CD4-positive, alpha-beta T cell treated with Interferon alpha-2 for 1 hour (primary cell): ENCODE results near the gene NTSR1.
A peak's percentile ranks its signal among the peaks of the same experiment; 100 is the strongest.

Experiments
- DNase-seq, 2 donors: peaks; one replicate each; pipeline ENCODE4 v3.0.0-alpha.2; 2020 to 2022

Gene NTSR1

GRCh38 chr20:62710221-62710885 lies 1.7 kb downstream of the NTSR1 start:
- DNase-seq = no peak

GRCh38 chr20:62710886-62711702 lies 2.5 kb downstream of the NTSR1 start:
- no peak for DNase-seq

- no peak for DNase-seq
These were observed 3.1 kb downstream of the NTSR1 start for GRCh38 chr20:62711703-62712101.

- no peak for DNase-seq
These were observed 4.0 kb downstream of the NTSR1 start for GRCh38 chr20:62712606-62713005.

GRCh38 chr20:62714006-62714405 lies 5.4 kb downstream of the NTSR1 start:
- no peak for DNase-seq

DNA sequence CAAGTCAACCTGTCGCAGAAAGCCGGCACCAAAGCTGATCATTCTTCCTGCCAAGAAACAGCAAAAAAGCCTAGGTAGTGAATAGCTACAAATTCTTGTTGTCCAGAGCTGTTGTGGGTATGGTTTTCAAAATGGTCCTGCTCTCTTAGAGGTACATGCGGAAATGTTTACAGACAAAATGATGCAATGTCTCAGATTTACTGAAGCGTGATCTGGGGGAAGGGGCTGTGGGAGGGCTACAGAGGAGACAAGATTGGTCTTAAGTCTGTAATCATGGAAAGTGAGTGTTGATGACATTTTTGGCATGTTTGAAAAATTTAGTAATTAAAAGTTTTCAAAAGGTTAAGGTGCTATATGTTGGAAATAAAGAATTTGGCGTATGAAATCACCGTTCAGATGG lies 6.2 kb downstream of the NTSR1 start:
- DNase-seq = no peak

GRCh38 chr20:62715201-62715600 lies 6.6 kb downstream of the NTSR1 start:
- DNase-seq = no peak

DNA sequence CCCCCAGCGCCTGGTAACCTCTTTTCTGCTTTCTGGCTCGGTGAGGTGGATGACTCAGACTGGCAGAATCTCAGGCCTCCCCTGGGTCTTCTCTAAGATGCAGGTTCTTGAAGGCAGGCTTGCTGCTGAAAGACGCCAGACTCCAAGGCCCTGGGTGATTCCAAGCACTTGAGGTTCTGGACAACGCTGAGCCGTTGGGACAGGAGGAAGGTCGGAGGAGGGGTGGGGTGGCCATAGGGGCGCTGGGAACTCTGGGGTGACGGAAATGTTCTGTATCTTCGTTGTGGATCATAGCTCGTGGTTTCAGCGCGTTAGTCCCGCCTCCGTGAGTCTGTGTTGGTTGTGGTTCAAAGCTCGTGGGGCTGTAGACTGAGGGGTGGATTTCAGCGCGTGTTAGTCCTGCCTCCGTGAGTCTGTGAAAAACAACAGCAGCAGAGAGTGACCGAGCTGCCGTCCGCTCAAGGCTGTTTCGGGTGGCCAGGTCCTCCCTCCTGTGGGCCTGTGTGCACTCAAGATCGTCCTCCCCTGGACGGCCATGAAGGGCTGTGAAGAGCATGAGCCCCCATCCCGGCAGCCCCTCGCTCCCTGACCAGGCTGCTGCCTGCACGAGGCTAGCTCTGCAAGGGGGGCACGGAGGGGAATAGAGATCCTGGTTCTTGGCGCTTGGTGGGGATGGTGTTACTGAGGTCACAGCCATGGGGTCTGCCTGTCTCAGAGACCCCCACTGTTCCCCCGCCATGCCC lies 7.7 kb downstream of the NTSR1 start:
- DNase-seq = peak in 1 of 2 donors; percentile 38

- no peak for DNase-seq
These were observed 8.3 kb downstream of the NTSR1 start for GRCh38 chr20:62716941-62717310.

DNA sequence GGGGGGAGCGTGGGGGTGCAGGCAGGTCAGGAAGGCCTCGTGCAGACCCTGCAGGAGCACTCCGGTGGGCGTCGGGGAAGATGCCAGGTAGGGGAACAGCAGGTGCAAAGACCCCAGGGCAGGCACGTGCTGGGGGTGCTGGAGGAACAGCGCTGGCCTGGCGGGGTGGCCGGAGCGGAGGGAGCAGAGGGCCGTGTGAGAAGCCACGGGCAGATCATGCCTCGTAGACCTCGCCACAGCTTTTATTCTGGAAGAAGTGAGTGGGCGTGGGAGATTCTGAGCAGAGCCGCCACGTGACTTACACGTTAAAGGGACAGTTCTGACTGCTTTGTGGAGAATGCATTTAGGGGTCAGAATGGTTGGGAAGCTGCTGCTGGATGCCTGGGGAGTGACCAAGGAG lies 9.3 kb downstream of the NTSR1 start:
- DNase-seq = no peak

DNA sequence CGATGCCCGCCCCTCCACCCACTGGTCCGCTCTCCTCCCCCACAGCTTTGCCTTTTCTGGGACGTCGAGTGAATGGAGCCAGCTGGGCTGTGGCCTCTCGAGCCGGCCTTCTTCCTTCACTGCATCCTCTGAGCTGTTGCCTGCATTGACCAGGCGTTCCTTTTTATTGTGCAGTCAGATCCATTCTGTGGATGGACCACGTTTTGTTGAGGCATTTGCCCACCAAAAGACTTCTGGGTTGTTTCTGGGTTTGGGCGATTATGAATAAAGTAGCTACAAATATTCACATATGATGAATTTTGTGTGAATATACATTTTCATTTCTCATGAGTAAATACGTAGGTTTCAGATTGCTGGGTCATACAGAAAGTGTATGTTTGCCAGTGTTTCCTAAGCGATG lies 9.9 kb downstream of the NTSR1 start:
- DNase-seq = no peak

DNA sequence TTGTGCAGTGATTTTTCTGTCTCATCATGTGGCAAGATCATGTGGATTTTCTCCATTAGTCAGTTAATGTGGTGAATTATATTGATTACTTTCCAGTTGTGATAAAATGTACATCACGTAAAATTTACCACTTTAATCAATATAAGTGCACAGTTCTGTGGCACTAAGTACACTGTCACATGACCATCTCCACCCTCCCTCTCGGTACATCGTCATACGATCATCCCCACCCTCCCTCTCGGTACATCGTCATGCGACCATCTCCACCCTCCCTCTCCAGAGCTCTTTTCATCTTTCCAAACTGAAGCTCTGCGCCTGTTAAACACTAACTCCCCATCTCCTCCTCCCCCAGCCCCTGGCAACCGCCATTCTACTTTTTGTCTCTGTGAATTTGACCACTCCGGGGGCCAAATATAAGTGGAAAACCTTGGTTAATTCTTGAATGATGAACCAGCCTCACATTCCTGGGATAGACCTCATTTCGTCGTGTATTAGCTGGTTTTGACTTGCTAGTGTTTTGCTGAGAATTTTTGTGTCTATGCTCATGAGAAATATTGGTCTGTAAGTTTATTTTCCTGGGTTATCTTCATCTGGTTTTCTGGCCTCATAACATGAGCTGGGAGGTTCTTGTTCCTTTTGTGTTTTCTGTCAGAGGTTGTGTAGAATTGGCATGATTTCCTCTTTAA lies 10.8 kb downstream of the NTSR1 start:
- DNase-seq = no peak

GRCh38 chr20:62721511-62722370 lies 13.1 kb downstream of the NTSR1 start:
- DNase-seq = no peak

GRCh38 chr20:62722627-62723026 lies 14.0 kb downstream of the NTSR1 start:
- DNase-seq = no peak

GRCh38 chr20:62723351-62723750 lies 14.7 kb downstream of the NTSR1 start:
- DNase-seq = no peak

DNA sequence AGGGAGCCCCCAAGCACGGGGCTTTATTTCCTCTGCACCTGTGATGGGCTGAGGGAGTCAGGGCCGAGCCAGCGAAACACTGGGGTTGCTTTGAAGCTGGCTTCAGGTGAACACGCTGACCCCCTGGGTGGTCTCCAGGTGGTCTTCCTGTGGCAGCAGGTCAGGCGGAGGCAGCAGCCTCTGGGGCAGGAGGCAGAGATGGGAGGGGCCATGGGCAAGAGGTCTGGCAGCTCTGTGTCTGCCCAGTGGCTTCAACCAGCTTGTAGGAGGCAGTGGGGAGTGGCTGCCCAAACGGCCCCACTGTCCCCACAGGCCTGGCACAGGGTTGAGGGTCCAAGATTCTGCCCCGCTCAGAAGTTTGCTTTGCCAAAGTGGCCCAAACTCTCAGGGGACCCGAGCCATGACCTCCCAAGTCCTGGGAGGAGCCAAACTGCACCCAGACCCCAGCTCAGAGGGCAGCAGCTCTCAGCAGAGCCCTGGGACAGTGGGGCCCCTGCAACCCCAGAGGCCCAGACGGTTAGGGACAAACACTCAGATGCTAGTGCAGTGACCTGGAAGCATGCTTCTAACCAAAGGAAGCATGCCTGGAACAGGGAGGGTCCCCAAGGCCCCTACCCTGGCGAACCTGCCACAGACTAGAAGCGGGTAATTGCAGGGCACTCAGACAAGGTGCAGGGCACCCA lies 15.3 kb downstream of the NTSR1 start:
- no peak for DNase-seq

DNA sequence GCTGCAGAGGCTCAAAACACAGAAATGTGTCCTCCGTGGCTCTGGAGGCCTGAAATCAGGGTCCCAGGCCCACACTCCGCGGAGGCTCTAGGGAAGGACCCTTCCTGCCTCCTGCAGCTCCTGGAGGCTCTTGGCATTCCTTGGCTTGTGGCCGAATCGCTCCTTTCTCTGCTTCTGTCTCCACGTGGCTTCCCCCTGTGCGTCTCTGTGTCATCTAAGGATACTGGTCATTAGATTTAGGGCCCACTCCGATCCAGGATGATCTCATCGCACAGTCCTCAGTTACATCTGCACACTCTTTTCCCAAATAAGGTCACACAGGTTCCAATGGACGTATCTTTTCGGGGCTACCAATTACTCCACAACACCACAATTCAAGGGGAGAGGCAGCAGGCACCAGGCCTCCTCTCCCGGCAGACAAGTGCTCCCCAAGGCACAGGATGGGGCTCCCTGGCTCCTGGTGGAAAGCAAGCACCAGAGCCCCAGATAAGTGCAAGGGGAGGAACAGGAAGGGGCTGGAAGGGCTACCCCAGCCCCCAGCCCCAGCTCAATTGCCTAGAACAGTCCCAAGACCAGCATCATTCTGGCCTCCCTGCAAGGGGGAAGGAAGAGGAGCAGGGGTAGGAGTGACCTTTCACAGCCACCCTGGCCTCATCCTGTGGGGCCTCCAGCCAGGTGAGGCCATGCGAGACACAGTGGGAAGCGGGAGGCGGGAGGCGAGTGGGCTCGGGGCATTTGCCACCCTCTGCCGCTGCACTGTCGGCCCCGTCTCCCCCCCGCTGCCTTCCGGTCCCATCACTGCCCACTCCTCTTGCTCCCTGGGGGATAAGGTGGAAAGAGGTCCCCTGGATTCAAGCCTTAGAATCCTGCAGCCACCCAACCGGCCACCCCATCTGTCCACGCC lies 16.3 kb downstream of the NTSR1 start:
- no peak for DNase-seq

- DNase-seq = no peak
These were observed 17.1 kb downstream of the NTSR1 start for GRCh38 chr20:62725596-62726268.

DNA sequence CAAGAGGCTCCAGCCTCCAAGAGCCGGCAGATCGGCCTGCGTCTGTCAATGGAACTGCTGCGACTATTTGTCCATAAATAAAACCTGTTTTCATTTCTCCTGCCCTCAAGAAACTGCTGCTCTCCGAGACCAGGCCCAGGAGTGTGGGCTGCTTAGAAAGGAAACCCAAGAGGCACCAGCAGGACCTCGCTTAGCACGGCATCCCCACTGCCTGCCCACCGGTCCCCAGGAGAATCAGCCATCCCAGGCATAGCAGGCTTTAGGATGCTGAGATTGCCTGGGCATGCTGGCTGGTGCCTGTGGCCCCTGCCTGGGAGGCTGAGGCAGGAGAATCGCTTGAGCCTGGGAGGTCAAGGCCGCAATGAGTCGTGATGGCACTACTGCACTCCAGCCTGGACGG lies 17.6 kb downstream of the NTSR1 start:
- no peak for DNase-seq
